Endothelial cell of umbilical vein (primary cell): ENCODE data around the gene NECAB2. TPM values are rescaled to one million over a fixed set of nuclear protein-coding genes. Genes with fewer than 3 reads are reported as not detected.

Experiments used
- BruUV-seq: library from RNA; stranded (reverse); fragments of 400-500 nt; replicated peaks from 2 replicates; lab custom pipeline; 2021; lab: Mats Ljungman, UMichigan
- CTCF ChIA-PET: fragments of 300-600, 350-600 bp; sonication (Branson Sonifier 250); formaldehyde crosslinking; loops from one replicate; lab custom pipeline; 2021; ENCODE audit warnings: antibody characterized with exemption, inconsistent platforms; lab: Charles Lee
- POLR2A ChIA-PET: fragments of 300-600, 350-600 bp; sonication (Branson Sonifier 250); formaldehyde crosslinking; loops from one replicate; lab custom pipeline; 2021; ENCODE audit warnings: antibody characterized with exemption, inconsistent platforms; lab: Charles Lee
- DNase-seq: peaks from one replicate; pipeline ENCODE4 v3.0.0-alpha.2; 2011; ENCODE audit warnings: low read depth, low spot score
- FAIRE-seq: peaks from 2 replicates; lab custom pipeline; 2011; peaks lifted over from hg19 to GRCh38; lab: Jason Lieb, UNC
- H2AFZ ChIP-seq: 2 replicates; pipeline ENCODE4 v1.6.0; 2012; ENCODE audit warnings: low read depth, low read length, control low read depth, inconsistent platforms
- H3K27ac ChIP-seq: 2 replicates; pipeline ENCODE4 v1.5.1; 2011; ENCODE audit warnings: low read depth, mild to moderate bottlenecking, control low read depth, low read length, moderate library complexity; ENCODE audit not compliant: insufficient read depth
- H3K27me3 ChIP-seq, 2 experiments: 2 replicates each; pipeline versions ENCODE4 v1.6.0 to v1.6.1; 2011; ENCODE audit warnings: low read length in 2 of 2, mixed read lengths in 1 of 2; ENCODE audit not compliant: control insufficient read depth in 2 of 2, insufficient read depth in 2 of 2
- H3K36me3 ChIP-seq, 2 experiments: 2 replicates in 1 of 2; 3 replicates in 1 of 2; pipeline ENCODE4 v1.5.1; 2011; ENCODE audit warnings: low read length in 2 of 2, mild to moderate bottlenecking in 1 of 2, moderate library complexity in 1 of 2; ENCODE audit not compliant: control insufficient read depth in 2 of 2, insufficient read depth in 2 of 2; ENCODE audit errors: extremely low read depth in 1 of 2
- H3K4me1 ChIP-seq: 3 replicates; pipeline ENCODE4 v1.5.1; 2011; ENCODE audit warnings: mild to moderate bottlenecking, low read length; ENCODE audit not compliant: control insufficient read depth, insufficient read depth; ENCODE audit errors: extremely low read depth
- H3K4me2 ChIP-seq: 2 replicates; pipeline ENCODE4 v1.6.1; 2011; ENCODE audit warnings: low read length, control low read depth, mixed read lengths; ENCODE audit not compliant: insufficient read depth
- H3K4me3 ChIP-seq, 3 experiments: fragments of 200-600 bp in 1 of 3; sonication (generic), shearing (Covaris generic) in 1 of 3; replicated peaks in 1 of 3; 2 replicates each; pipeline ENCODE4 v1.5.1; 2011 to 2016; ENCODE audit warnings: control low read depth in 3 of 3, low read length in 3 of 3, mild to moderate bottlenecking in 2 of 3, inconsistent platforms in 1 of 3, low read depth in 1 of 3, moderate library complexity in 1 of 3; ENCODE audit not compliant: insufficient read depth in 1 of 3
- H3K79me2 ChIP-seq: 2 replicates; pipeline ENCODE4 v1.6.0; 2012; ENCODE audit warnings: low read length, inconsistent platforms; ENCODE audit not compliant: control insufficient read depth, insufficient read depth
- H3K9ac ChIP-seq: replicated peaks from 2 replicates; pipeline ENCODE3; 2011; ENCODE audit warnings: low read length, control low read depth; ENCODE audit not compliant: insufficient read depth; ENCODE audit errors: extremely low read depth
- H3K9me1 ChIP-seq: replicated peaks from 3 replicates; pipeline ENCODE4 v1.6.0; 2011; ENCODE audit warnings: mild to moderate bottlenecking, low read length; ENCODE audit not compliant: control insufficient read depth, insufficient read depth; ENCODE audit errors: extremely low read depth
- H3K9me3 ChIP-seq: replicated peaks from 2 replicates; pipeline ENCODE4 v1.5.1; 2012; ENCODE audit warnings: low read length, inconsistent platforms; ENCODE audit not compliant: control insufficient read depth, insufficient read depth
- H4K20me1 ChIP-seq: replicated peaks from 2 replicates; pipeline ENCODE3; 2011; ENCODE audit warnings: mild to moderate bottlenecking, low read length; ENCODE audit not compliant: control insufficient read depth, insufficient read depth; ENCODE audit errors: extremely low read depth
- CTCF ChIP-seq, 2 donors: IDR thresholded peaks; 1 replicate in 1 of 2; 2 replicates in 1 of 2; pipeline ENCODE4 v1.5.1; 2011; ENCODE audit warnings: low read length in 2 of 2, mild to moderate bottlenecking in 2 of 2, moderate library complexity in 2 of 2, control low read depth in 1 of 2, inconsistent platforms in 1 of 2, low read depth in 1 of 2; ENCODE audit not compliant: insufficient read depth in 1 of 2; ENCODE audit errors: extremely low read depth in 1 of 2
- EZH2 ChIP-seq: IDR thresholded peaks from 2 replicates; pipeline ENCODE4 v1.6.1; 2012; ENCODE audit warnings: borderline replicate concordance, low read depth, mild to moderate bottlenecking, moderate library complexity, low read length, inconsistent platforms; ENCODE audit not compliant: severe bottlenecking
- FOS ChIP-seq: IDR thresholded peaks from 2 replicates; pipeline ENCODE4 v1.6.1; 2011; ENCODE audit warnings: mild to moderate bottlenecking, low read length, moderate library complexity, borderline replicate concordance; ENCODE audit not compliant: insufficient read depth
- GATA2 ChIP-seq: IDR thresholded peaks from 2 replicates; pipeline ENCODE4 v1.7.0; 2011; ENCODE audit warnings: low read depth, mild to moderate bottlenecking, moderate library complexity, mixed read lengths, low read length; ENCODE audit not compliant: insufficient read length, insufficient read depth
- JUN ChIP-seq: IDR thresholded peaks from 2 replicates; pipeline ENCODE4 v1.6.1; 2011; ENCODE audit warnings: borderline replicate concordance, low read depth; ENCODE audit not compliant: insufficient read length, insufficient read depth
- MAX ChIP-seq: IDR thresholded peaks from 2 replicates; pipeline ENCODE4 v1.6.1; 2011; ENCODE audit not compliant: insufficient read depth, insufficient read length
- MYC ChIP-seq: IDR thresholded peaks from one replicate; pipeline ENCODE4 v1.6.1; 2011; ENCODE audit warnings: mild to moderate bottlenecking, low read depth, low read length
- POLR2A ChIP-seq: IDR thresholded peaks from 2 replicates; pipeline ENCODE4 v1.6.1; 2012; ENCODE audit warnings: low read depth, mild to moderate bottlenecking, control low read depth, low read length
- POLR2AphosphoS5 ChIP-seq: IDR thresholded peaks from 2 replicates; pipeline ENCODE4 v1.6.1; 2012; ENCODE audit warnings: low read depth, mild to moderate bottlenecking, control low read depth, low read length, moderate library complexity; ENCODE audit not compliant: insufficient read depth
- dilution Hi-C: fragments of 300-500 bp; cut with MboI; formaldehyde crosslinking; loops from one replicate; pipeline ENCODE4 v1.15.0; 2019; ENCODE audit warnings: low sequenced_read_pairs; ENCODE audit not compliant: extremely low pct_ligation_motif_present
- intact Hi-C: fragments of 100-400 bp; cut with micrococcal nuclease; formaldehyde crosslinking; loops from one replicate; pipeline ENCODE4 v1.10.0; 2022
- polyA plus RNA-seq, 4 experiments: library from polyadenylated mRNA; depleted of rRNA in 3 of 4; stranded (reverse) in 3 of 4; unstranded in 1 of 4; fragments of >200 nt; gene quantifications; 2 replicates each; pipeline versions ENCODE4 v1.2.1 to v1.2.3, GENCODE V29; 2011 to 2012; ENCODE audit warnings: missing spikeins in 1 of 4
- total RNA-seq: library from RNA; stranded (reverse); gene quantifications from 2 replicates; pipeline ENCODE4 v1.2.3, GENCODE V29; 2021

Gene NECAB2
- total and polyA plus RNA-seq, 2 donors (not counting 3 experiments of a cell fraction or from before 2014, with no cell fraction given) = 0.26 to 0.31 TPM

- Histone ChIP-seq H2AFZ (no peak overlapping the region), H3K4me3 (no peak overlapping the region), H3K79me2 (no peaks in the 10 kb centered on the region), H3K9me3 (no peaks in the 10 kb centered on the region), H3K9ac (no peak overlapping the region), H3K9me1 (no peaks in the 10 kb centered on the region), H3K27ac (no peak overlapping the region), H4K20me1 (no peaks in the 10 kb centered on the region), H3K4me2 (no peak overlapping the region), H3K27me3 (peaks cover 0 to 4% of the 10 kb centered on the region in 2 experiments), H3K4me1 (no peaks in the 10 kb centered on the region), H3K36me3 (no peaks in the 10 kb centered on the region)
- BruUV-seq = no TSS peak
- dilution Hi-C loops (no loop called here), intact Hi-C loops (loop anchor here (5.0 kb wide), 1 partner anchor 86 kb away; no protein-coding TSS in a partner anchor)
- POLR2A ChIA-PET = no interaction called here
- CTCF ChIA-PET = interaction anchor here (1.2 to 1.4 kb wide), 3 partner anchors 12 to 116 kb away, joined by 3 read pairs; no protein-coding TSS in a partner anchor
- FAIRE-seq (no peak), DNase-seq (no peak)
- TF ChIP-seq JUN (no peak), MYC (no peak), POLR2A (no peak), CTCF (IDR thresholded peaks at IDR 0.05; ENCODE audit: extremely low read depth in 1 of 2, insufficient read depth in 1 of 2, low read depth in 1 of 2, low read length in 2 of 2) (no peak), FOS (no peak), POLR2AphosphoS5 (no peak), MAX (no peak), EZH2 (no peak), GATA2 (no peak)
Measured at GRCh38 chr16:84042879-84043485, 74.9 kb downstream of the NECAB2 start.
